A549 (cell line): ENCODE measurements around the gene CTAGE9.

ENCODE experiments used
- POLR2A ChIP-seq: IDR thresholded peaks from 2 replicates; pipeline ENCODE4 v1.6.1; 2012; ENCODE audit warnings: mild to moderate bottlenecking, low read length
- TF ChIP-seq, protein P1 (sequence below): fragments of 450-650 bp; IDR thresholded peaks from 2 replicates; pipeline ENCODE4 v1.6.1; 2014; ENCODE audit warnings: antibody characterized with exemption

DNA sequence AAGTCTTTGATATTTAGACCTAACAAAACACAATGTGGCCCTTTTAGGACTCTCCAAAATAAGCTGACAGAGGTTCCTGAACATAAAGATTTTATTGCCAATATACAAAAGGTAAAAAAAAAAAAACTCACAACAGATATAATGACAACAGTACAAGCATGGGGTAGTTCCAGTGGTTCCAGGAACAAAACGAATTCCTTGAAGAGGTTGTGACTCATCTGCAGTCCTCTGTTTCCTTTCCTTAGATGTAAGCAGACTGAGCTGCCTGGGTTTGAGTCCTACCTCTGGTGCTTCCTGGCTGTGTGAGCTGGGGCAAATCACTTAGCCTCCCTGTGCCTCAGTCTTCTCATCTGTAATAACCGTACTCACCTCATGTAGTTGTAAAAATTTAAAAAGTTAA, 13.3 kb upstream of the CTAGE9 start:
- TF ChIP-seq, protein P1, sequence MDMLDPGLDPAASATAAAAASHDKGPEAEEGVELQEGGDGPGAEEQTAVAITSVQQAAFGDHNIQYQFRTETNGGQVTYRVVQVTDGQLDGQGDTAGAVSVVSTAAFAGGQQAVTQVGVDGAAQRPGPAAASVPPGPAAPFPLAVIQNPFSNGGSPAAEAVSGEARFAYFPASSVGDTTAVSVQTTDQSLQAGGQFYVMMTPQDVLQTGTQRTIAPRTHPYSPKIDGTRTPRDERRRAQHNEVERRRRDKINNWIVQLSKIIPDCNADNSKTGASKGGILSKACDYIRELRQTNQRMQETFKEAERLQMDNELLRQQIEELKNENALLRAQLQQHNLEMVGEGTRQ = no peak
- TF ChIP-seq POLR2A = no peak
